ENCODE measurements around the gene GNB3.

Gene GNB3

DNA sequence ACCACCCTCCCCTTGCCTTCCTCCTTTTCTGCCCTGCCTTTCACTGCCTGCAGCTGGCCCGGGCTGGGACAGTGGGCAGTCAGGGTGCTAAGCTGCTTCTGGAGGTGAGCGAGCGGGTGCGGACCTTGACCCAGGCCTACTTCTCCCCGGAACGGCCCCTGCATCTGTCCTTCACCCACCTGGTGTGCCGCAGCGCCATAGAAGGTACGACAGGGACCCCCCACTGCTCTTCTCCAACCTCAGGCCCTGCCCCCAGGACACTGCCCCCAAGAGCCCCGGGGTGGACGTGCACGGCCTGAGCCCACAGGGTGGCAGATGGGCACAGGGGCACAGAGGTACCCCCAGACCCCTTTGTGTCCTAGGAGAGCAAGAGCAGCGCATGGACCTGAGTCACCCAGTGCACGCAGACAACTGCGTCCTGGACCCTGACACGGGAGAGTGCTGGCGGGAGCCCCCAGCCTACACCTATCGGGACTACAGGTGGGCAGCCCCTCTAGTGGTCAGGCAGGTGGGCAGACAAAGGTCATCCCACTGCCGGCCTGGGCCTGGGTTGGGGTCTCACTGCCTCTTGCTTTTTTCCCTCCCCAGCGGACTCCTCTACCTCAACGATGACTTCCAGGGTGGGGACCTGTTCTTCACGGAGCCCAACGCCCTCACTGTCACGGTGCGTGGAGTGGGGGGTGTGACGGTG lies 3.2 kb upstream of the GNB3 start:
- Mint-ChIP-seq H3K27me3 (ENCODE audit: low read depth, poor library complexity) (peaks cover 5% of the 10 kb centered on the region), H3K4me3 (no peak overlapping the region)

DNA sequence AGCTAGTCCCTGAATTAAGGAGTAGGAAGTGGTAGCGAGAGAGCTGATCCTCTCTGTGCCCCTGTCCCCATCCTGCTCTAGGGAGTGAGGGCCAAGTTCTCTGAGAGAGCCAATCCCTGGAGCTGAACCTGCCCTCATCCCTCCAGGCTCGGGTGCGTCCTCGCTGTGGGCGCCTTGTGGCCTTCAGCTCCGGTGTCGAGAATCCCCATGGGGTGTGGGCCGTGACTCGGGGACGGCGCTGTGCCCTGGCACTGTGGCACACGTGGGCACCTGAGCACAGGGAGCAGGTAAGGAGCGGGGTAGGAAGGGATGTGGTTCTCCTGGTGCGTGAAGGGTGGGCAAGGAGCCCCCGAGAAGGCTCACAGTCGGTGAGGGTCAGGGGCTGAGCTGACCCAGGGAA lies 1.9 kb upstream of the GNB3 start:
- Mint-ChIP-seq H3K4me1 (peaks cover 13% of the 10 kb centered on the region), H3K27me3 (ENCODE audit: low read depth, poor library complexity) (peaks cover 5% of the 10 kb centered on the region)

More for the DNA sequence above, 3.2 kb upstream of the GNB3 start:
- no peak for DNase-seq
- no peak overlapping the region for H3K27ac Mint-ChIP-seq
- TF ChIP-seq, protein P1, sequence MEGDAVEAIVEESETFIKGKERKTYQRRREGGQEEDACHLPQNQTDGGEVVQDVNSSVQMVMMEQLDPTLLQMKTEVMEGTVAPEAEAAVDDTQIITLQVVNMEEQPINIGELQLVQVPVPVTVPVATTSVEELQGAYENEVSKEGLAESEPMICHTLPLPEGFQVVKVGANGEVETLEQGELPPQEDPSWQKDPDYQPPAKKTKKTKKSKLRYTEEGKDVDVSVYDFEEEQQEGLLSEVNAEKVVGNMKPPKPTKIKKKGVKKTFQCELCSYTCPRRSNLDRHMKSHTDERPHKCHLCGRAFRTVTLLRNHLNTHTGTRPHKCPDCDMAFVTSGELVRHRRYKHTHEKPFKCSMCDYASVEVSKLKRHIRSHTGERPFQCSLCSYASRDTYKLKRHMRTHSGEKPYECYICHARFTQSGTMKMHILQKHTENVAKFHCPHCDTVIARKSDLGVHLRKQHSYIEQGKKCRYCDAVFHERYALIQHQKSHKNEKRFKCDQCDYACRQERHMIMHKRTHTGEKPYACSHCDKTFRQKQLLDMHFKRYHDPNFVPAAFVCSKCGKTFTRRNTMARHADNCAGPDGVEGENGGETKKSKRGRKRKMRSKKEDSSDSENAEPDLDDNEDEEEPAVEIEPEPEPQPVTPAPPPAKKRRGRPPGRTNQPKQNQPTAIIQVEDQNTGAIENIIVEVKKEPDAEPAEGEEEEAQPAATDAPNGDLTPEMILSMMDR (IDR thresholded peaks at IDR 0.05) = no peak
- peaks cover 45% of the 10 kb centered on the region for H3K36me3 Mint-ChIP-seq (ENCODE audit: low read depth)
- H3K9me3 Mint-ChIP-seq = no peaks in the 10 kb centered on the region
- peaks cover 4% of the 10 kb centered on the region for H3K4me1 Mint-ChIP-seq

GRCh38 chr12:6839482-6840201 lies 1.1 kb upstream of the GNB3 start:
- Mint-ChIP-seq H3K27ac (no peak overlapping the region), H3K27me3 (ENCODE audit: low read depth, poor library complexity) (peaks cover 5% of the 10 kb centered on the region), H3K4me3 (no peak overlapping the region), H3K9me3 (no peaks in the 10 kb centered on the region), H3K4me1 (peaks cover 13% of the 10 kb centered on the region), H3K36me3 (ENCODE audit: low read depth) (peaks cover 40% of the 10 kb centered on the region)
- TF ChIP-seq, protein P1 (IDR thresholded peaks at IDR 0.05) = no peak
- no peak for DNase-seq

More for the DNA sequence above, 1.9 kb upstream of the GNB3 start:
- Mint-ChIP-seq H3K27ac (peak overlapping the region; percentile 71), H3K9me3 (no peaks in the 10 kb centered on the region), H3K4me3 (no peak overlapping the region), H3K36me3 (ENCODE audit: low read depth) (peaks cover 42% of the 10 kb centered on the region)
- no peak for DNase-seq
- TF ChIP-seq, protein P1 (IDR thresholded peaks at IDR 0.05) = no peak

DNA sequence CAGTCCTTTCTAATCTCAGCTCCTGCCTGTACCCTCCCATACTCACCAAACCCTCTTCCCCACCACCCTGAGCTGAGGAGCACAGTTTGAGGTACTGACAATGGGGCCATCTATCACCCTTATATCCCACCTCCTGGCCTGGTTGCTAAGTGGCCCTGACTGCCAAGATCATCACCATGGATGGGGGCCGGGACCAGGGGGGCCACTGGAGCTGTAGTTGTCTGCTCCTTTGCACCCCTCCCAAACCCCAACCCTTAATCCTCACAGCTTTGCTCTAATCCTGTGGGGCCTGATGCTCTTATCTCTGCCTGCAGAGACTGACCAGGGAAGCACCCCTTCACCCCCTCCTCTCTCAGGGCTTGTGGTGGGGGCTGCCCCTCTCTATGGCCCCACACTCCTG lies 395 bp upstream of the GNB3 start:
- no peak for DNase-seq
- peaks cover 13% of the 10 kb centered on the region for H3K4me1 Mint-ChIP-seq
- H3K4me3 Mint-ChIP-seq = no peak overlapping the region
- peaks cover 40% of the 10 kb centered on the region for H3K36me3 Mint-ChIP-seq (ENCODE audit: low read depth)
- H3K27ac Mint-ChIP-seq = no peak overlapping the region
- peaks cover 5% of the 10 kb centered on the region for H3K27me3 Mint-ChIP-seq (ENCODE audit: low read depth, poor library complexity)
- H3K9me3 Mint-ChIP-seq = no peaks in the 10 kb centered on the region
- TF ChIP-seq, protein P1 (IDR thresholded peaks at IDR 0.05) = no peak

GRCh38 chr12:6842075-6842474 lies 1.4 kb downstream of the GNB3 start:
- TF ChIP-seq, protein P1 (IDR thresholded peaks at IDR 0.05) = no peak
- no peak overlapping the region for H3K27ac Mint-ChIP-seq

More at GRCh38 chr12:6842075-6842474, 1.4 kb downstream of the GNB3 start:
- H3K4me3 Mint-ChIP-seq = no peak overlapping the region
- H3K9me3 Mint-ChIP-seq = no peaks in the 10 kb centered on the region
- H3K27me3 Mint-ChIP-seq (ENCODE audit: low read depth, poor library complexity) = no peaks in the 10 kb centered on the region
- H3K4me1 Mint-ChIP-seq = peaks cover 13% of the 10 kb centered on the region
- peaks cover 38% of the 10 kb centered on the region for H3K36me3 Mint-ChIP-seq (ENCODE audit: low read depth)
- no peak for DNase-seq
